GM18517 (cell line): ENCODE data around the gene PIGR.

Source experiments
- ATAC-seq: cut with Tn5 transposase; IDR thresholded peaks from one replicate; pipeline ENCODE4 v1.9.1; 2021; ENCODE audit warnings: mild to moderate bottlenecking, moderate library complexity; ENCODE audit not compliant: unreplicated experiment

PIGR gene

GRCh38 chr1:206960676-206961386 lies 14.6 kb upstream of the PIGR start:
- no peak for ATAC-seq

GRCh38 chr1:206958144-206958543 lies 11.9 kb upstream of the PIGR start:
- ATAC-seq, result no peak

- no peak for ATAC-seq
These were observed 11.4 kb upstream of the PIGR start for GRCh38 chr1:206957639-206958038.

- no peak for ATAC-seq
These were observed 9.5 kb upstream of the PIGR start for GRCh38 chr1:206955476-206956451.

GRCh38 chr1:206954459-206955342 lies 8.4 kb upstream of the PIGR start:
- no peak for ATAC-seq

- no peak for ATAC-seq
These were observed 7.4 kb upstream of the PIGR start for GRCh38 chr1:206953626-206954025.

- ATAC-seq, result no peak
These were observed 6.9 kb upstream of the PIGR start for GRCh38 chr1:206953126-206953525.

- no peak for ATAC-seq
These were observed 5.9 kb upstream of the PIGR start for GRCh38 chr1:206952171-206952570.

GRCh38 chr1:206951318-206952100 lies 5.2 kb upstream of the PIGR start:
- no peak for ATAC-seq

- no peak for ATAC-seq
These were observed 3.4 kb upstream of the PIGR start for GRCh38 chr1:206949641-206950040.

- ATAC-seq, result no peak
These were observed 2.9 kb upstream of the PIGR start for GRCh38 chr1:206949208-206949607.

- no peak for ATAC-seq
These were observed 989 bp upstream of the PIGR start for GRCh38 chr1:206947255-206947654.

GRCh38 chr1:206945779-206946178 lies 487 bp downstream of the PIGR start:
- ATAC-seq, result no peak

- no peak for ATAC-seq
These were observed 1.6 kb downstream of the PIGR start for GRCh38 chr1:206944703-206945102.

GRCh38 chr1:206941766-206942418 lies 4.4 kb downstream of the PIGR start:
- no peak for ATAC-seq

- ATAC-seq, result no peak
These were observed 5.7 kb downstream of the PIGR start for GRCh38 chr1:206940588-206940936.

GRCh38 chr1:206939841-206940587 lies 6.3 kb downstream of the PIGR start:
- ATAC-seq, result no peak

- no peak for ATAC-seq
These were observed 7.1 kb downstream of the PIGR start for GRCh38 chr1:206939131-206939530.

GRCh38 chr1:206937425-206937824 lies 8.8 kb downstream of the PIGR start:
- ATAC-seq, result no peak
